Skeletal muscle satellite cell (primary cell): ENCODE measurements around the gene GRN. TPM values are rescaled to one million over a fixed set of nuclear protein-coding genes. Genes with fewer than 3 reads are reported as not detected.
"Not testable (repeated sequence)": the region's sequence is repeated elsewhere in the genome, so short reads cannot be mapped to it uniquely, and the experiment has no call there.

Experiments
- H3K27me3 ChIP-seq: 2 replicates; pipeline ENCODE4 v1.7.0; 2013; ENCODE audit warnings: low read length; ENCODE audit not compliant: control insufficient read depth, insufficient read depth
- H3K36me3 ChIP-seq: 2 replicates; pipeline ENCODE4 v1.7.0; 2013; ENCODE audit warnings: mild to moderate bottlenecking, control low read depth, low read length; ENCODE audit not compliant: insufficient read depth
- H3K4me1 ChIP-seq: 2 replicates; pipeline ENCODE4 v1.7.0; 2013; ENCODE audit warnings: low read length; ENCODE audit not compliant: control insufficient read depth, insufficient read depth
- H3K4me2 ChIP-seq: 2 replicates; pipeline ENCODE4 v1.7.0; 2013; ENCODE audit warnings: mild to moderate bottlenecking, low read length
- H3K4me3 ChIP-seq: 2 replicates; pipeline ENCODE4 v1.7.0; 2013; ENCODE audit warnings: low read length
- H3K9ac ChIP-seq: 2 replicates; pipeline ENCODE4 v1.7.0; 2013; ENCODE audit warnings: mild to moderate bottlenecking, low read depth, low read length, moderate library complexity
- H3K9me3 ChIP-seq: replicated peaks from 2 replicates; pipeline ENCODE4 v1.7.0; 2013; ENCODE audit warnings: mild to moderate bottlenecking, control low read depth, low read length
- small RNA-seq: library from RNA; depleted of rRNA; stranded (forward); fragments of <200 nt; gene quantifications from one replicate; pipeline ENCODE3, GENCODE V24; 2012

Gene GRN

DNA sequence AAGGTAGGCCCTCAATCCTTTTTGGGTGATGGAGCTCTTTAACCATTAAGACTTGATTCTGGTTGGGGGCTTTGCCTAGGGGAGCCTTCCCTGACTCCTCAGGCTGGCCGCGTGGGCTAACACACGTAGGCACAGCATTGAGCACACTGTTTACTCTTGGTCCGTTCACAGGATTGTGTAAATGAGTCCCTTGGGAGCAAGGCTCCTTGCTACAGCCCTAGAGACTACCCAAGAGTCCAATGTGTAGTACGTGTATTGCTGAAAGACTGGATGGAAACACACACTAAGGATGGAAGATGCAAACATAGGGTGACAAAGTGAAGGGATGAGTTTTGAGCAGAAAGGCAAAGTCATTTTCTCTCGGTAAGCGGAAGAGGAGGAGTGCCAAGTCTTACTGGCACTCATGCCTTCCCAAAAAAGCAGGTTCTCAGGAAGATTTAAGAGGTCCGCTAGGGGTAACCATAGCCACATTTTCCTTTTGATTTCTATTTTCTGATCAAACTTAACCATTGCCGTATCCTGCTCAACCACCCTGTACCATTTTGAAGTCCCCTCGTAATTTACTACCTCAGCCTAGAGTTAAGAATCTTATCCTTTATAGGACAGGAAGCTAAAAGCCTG lies 45.3 kb downstream of the GRN start:
- no peak overlapping the region for H3K9ac ChIP-seq
- peaks cover 8% of the 10 kb centered on the region for H3K4me1 ChIP-seq
- no peak overlapping the region for H3K4me3 ChIP-seq
- peaks cover 13% of the 10 kb centered on the region for H3K27me3 ChIP-seq
- H3K9me3 ChIP-seq = no peaks in the 10 kb centered on the region
- no peaks in the 10 kb centered on the region for H3K36me3 ChIP-seq
- H3K4me2 ChIP-seq = no peak overlapping the region

DNA sequence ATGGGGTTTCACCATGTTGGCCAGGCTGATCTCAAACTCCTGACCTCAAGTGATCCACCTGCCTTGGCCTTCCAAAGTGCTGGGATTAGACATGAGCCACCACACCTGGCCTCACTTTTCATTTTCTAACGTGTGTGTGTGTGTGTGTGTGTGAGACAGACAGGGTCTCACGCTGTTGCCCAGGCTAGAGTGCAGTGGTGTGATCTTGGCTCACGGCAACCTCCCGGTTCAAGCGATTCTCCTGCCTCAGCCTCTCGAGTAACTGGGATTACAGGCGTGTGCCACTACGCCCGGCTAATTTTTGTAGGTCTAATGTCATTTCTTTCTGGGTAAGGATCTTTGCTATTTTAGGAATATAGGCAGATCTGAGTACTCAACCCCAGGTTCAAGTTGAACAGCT lies 49.0 kb downstream of the GRN start:
- not testable (repeated sequence) for H3K9ac ChIP-seq, H3K9me3 ChIP-seq, H3K27me3 ChIP-seq, H3K4me2 ChIP-seq, H3K4me1 ChIP-seq, H3K4me3 ChIP-seq
- H3K36me3 ChIP-seq = peaks cover 24% of the 10 kb centered on the region

DNA sequence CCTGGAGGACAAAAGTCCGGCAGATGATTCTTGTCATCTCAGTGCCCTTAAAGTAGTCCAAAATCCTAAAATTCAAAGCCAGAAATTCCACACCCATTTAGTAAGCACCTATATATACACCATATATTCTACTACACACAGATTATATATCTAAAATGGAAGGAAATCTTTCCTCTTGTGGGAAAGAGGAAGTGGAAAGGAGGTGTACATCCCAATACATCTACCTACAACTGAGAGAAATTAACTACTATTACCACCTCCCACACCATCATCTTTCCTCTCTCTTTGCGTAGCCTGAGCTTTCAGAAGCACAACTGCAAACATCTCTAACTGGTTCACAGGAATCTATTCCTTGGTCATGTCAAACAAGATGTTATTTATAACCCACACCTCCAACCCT lies 49.7 kb downstream of the GRN start:
- no peak overlapping the region for H3K4me2 ChIP-seq
- peaks cover 31% of the 10 kb centered on the region for H3K36me3 ChIP-seq
- H3K27me3 ChIP-seq = no peaks in the 10 kb centered on the region
- H3K4me3 ChIP-seq = no peak overlapping the region
- H3K9me3 ChIP-seq = no peaks in the 10 kb centered on the region
- H3K4me1 ChIP-seq = no peaks in the 10 kb centered on the region
- H3K9ac ChIP-seq = no peak overlapping the region

DNA sequence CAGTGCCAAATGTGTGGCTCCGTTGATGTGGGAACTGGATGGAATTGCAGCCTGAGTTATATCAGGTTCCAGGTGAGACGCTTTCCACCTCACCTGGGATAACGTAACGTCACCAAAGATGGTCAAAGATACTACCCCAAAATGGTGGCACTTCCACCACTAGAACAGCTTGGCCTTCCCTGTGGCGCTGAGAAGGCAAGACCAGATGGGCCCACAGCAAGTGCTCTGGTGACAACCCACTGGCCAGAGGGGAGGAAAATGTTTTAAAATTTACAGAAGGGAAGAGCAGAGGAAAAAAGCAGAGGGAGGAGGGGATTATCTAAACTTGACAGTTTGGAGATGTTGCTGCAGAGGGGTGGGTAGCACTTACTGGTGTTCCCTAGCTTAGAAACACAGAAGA lies 51.8 kb downstream of the GRN start:
- peaks cover 46% of the 10 kb centered on the region for H3K36me3 ChIP-seq

DNA sequence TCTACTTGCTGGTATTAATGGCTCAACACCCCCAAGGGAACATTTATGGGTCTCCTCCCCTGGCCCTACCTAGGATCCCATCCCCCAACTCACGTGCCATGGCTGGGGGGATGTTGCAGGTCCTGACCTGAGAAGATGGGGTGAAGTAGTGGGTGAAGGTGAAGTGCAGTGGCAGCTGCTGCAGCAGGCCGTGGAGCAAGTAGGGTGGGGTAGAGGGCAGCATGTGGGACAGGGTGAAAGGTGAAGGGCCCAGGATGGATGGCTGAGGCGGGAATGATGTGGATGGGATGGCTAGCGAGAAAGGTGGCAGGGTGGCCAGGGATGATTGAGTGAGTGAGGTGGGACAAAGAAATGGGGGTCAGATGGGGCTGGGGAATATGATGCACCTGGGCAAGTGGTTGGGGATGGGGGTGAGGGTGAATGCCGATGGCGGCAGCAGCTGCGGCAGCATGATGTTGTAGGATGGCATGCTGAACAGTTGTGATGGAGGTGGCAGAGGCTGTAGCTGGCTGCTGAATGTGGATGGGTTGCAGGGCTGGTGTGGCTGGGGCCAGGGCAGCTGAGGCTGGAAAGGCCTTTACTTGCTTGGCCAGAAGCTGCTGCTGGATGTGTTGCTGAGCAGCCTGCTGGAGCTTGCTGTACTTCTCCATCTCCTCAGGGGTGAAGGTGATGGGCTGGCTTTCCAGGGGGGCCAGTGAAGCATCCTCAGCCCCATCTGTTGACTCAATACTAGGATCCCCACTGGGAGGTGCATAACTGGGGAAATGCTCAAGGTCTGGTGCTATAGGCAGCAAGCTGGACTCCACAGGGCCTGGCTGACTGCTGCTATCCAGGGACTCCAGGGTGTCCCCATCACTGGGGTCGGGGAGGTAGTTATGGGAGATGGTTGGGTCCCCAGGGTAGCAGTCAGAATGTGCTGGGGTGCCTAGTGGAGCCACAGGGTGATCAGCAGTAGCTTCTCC lies 52.7 kb downstream of the GRN start:
- H3K27me3 ChIP-seq = no peaks in the 10 kb centered on the region
- H3K9ac ChIP-seq = no peak overlapping the region
- H3K36me3 ChIP-seq = peaks cover 50% of the 10 kb centered on the region
- no peak overlapping the region for H3K4me2 ChIP-seq
- no peak overlapping the region for H3K4me3 ChIP-seq
- H3K4me1 ChIP-seq = no peaks in the 10 kb centered on the region
- H3K9me3 ChIP-seq = no peaks in the 10 kb centered on the region

More for the DNA sequence above, 51.8 kb downstream of the GRN start:
- Histone ChIP-seq H3K9ac (no peak overlapping the region), H3K4me2 (no peak overlapping the region), H3K4me1 (no peaks in the 10 kb centered on the region), H3K9me3 (no peaks in the 10 kb centered on the region), H3K4me3 (no peak overlapping the region), H3K27me3 (no peaks in the 10 kb centered on the region)

DNA sequence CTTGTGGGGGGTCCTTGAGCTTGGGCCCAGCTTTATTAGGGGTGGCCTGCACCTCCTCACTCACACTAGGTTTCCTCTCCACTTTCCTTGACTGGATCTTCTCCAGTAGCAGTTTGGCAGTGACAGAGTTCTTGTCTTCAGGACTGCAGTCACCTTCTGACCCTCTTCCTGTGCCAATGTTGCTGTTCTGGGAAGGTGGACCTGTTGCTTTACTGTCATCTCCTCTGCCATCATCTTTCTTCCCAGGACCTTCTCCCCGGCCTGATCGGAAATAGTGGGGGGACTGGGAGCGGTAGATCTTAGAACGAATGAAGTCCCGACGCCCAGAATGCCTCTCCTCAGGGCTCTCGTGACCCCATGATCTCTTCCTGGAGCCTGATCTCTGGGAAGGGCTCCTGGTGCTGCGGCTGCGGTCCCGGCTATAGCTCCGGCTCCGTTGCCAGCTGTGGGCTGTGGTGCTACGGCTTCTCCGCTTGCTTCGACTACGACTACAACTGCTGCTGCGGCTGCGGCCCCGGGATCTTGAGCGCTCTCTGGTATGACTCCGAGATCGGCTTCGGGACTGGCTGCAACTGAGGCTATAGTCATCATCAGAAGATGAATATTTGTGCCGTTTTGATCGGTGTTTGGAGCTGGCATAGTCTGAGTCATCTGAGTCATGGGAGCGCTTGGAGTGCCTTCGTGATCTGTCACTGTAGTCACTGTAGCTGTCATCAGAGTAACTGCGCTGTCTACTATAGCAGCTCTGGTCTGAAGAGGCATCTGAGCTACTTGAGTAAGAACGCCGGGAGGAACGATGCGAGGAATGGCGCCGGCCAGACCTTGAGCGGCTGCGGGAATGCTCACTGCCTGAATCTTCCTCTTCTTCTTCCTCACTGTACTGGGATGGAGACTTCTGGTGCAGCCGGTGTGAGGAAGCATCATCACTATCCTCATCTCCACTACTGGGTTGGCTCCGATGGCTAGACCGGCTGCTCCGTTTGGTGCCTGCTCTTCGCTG lies 53.9 kb downstream of the GRN start:
- peaks cover 50% of the 10 kb centered on the region for H3K36me3 ChIP-seq
- no peaks in the 10 kb centered on the region for H3K27me3 ChIP-seq
- no peak overlapping the region for H3K4me3 ChIP-seq
- no peaks in the 10 kb centered on the region for H3K9me3 ChIP-seq
- no peak overlapping the region for H3K9ac ChIP-seq
- no peak overlapping the region for H3K4me2 ChIP-seq
- no peaks in the 10 kb centered on the region for H3K4me1 ChIP-seq

DNA sequence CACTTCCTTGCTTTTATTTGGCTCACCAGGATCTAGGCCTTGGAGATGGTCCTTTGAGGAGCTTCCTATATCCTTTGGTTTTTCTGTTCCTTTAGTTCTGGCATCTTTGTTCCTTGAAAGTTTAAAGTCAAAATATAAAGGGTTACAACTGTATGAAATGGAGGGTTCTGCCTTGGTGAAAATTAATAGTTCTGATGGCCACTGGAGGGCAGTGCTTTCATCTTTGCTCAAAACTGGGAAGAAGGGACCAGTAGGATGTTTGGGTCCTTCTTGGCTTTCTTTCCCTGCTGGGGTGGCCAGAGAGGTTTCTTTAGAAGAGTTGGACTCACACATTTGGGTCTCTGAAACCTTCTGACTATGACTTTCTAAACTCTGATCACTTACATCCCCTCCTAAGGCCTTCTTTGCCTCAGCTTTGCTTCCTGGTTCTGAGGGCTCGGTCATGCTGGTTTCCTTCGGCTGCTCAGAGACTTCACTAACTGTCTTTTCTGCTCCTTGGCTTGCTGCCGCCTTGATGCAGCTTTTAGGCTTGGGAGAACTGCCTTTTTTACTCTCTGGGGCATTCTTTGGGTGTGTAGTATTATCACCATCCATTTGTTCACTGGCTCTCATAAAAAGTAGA lies 55.2 kb downstream of the GRN start:
- H3K4me3 ChIP-seq = no peak overlapping the region
- no peaks in the 10 kb centered on the region for H3K27me3 ChIP-seq
- no peaks in the 10 kb centered on the region for H3K9me3 ChIP-seq
- no peak overlapping the region for H3K4me2 ChIP-seq
- no peaks in the 10 kb centered on the region for H3K4me1 ChIP-seq
- peaks cover 50% of the 10 kb centered on the region for H3K36me3 ChIP-seq
- no peak overlapping the region for H3K9ac ChIP-seq

Small RNA genes lying within 50 kb of the gene (small RNA-seq; reads per million reads assigned to genes)
- gene RF00012 (not detected), gene RNU6-453P (not detected)
